Left renal cortex interstitium (tissue), 4 donors: ENCODE results near the gene DDIT4. TPM values are rescaled to one million over a fixed set of nuclear protein-coding genes. Genes with fewer than 3 reads are reported as not detected.
"Not testable (repeated sequence)": the region's sequence is repeated elsewhere in the genome, so short reads cannot be mapped to it uniquely, and the experiment has no call there.

Experiments used
- DNase-seq, 4 donors: peaks; one replicate each; pipeline ENCODE4 v3.0.0-alpha.2; 2013; ENCODE audit warnings: low read depth in 4 of 4, low spot score in 2 of 4, missing footprints in 1 of 4
- polyA plus RNA-seq, 4 donors: library from polyadenylated mRNA; unstranded; fragments of 120-200 nt; gene quantifications; one replicate each; pipeline ENCODE4 v1.2.1, GENCODE V29; 2013; ENCODE audit not compliant: insufficient read length in 4 of 4

The DDIT4 gene
- 10 to 100 TPM; 45.2 to 70.6 (median 64.9) TPM for polyA plus RNA-seq

GRCh38 chr10:72273410-72274212 lies at the start of gene DDIT4:
DDIT4 (plus strand) TSS chr10:72273924; CDS start chr10:72274217, 293 bp downstream.
- peak in 3 of 4 donors; percentile 93 to 98 (median 96) for DNase-seq

DNA sequence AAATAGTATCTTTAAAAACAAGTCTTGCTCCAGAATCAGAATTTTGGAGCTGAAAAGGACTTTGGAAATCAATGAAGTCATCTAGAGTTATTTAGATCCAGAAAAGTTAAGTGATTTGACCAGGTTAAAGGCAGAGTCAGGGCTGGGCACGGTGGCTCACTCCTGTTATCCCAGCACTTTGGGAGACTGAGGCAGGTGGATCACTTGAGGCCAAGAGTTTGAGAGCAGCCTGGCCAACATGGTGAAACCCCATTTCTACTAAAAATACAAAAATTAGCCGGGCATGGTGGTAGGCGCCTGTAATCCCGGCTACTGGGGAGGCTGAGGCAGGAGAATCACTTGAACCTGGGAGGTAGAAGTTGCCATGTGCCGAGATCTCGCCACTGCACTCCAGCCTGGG lies 49.5 kb upstream of the DDIT4 start:
- DNase-seq = not testable (repeated sequence)

GRCh38 chr10:72226418-72227027 lies 47.2 kb upstream of the DDIT4 start:
- DNase-seq = no peak

DNA sequence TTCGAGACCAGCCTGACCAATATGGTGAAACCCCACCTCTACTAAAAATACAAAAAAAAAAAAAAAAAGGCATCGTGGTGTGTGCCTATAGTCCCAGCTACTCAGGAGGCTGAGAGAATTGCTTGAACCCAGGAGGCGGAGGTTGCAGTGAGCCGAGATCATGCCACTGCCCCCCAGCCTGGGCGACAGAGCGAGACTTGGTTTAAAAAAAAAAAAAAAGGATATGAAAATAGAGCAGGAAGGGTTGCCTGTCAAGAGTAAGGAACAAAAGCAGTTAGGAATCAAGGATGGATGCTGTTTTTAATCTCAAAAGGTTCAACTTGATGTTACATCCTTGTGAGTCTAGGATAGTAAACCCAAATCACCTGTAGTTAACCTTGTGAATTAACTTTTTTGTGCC lies 45.9 kb upstream of the DDIT4 start:
- no peak for DNase-seq

DNA sequence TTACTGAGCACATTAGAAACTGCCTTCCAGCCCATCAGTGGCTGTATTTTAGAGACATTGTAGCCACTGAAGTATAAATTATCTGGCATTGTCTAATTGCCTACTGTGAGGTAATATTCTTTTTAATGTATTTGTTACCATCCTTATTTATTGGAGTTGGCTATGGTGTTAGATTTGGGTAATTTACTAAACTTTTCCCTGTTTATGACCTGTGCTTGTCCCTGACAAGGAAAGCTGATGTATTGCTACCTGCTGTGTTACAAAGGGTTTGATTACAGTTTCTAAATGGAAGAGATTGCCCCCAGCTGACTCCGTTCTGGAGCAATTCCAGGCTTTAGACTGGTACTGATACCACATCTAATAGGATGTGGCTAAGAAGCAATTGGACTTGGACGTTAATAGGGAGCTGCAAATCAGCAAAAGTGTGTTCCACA lies 45.4 kb upstream of the DDIT4 start:
- no peak for DNase-seq

GRCh38 chr10:72229261-72230251 lies 44.2 kb upstream of the DDIT4 start:
- no peak for DNase-seq

- DNase-seq = no peak
Measured at GRCh38 chr10:72233621-72234020, 40.1 kb upstream of the DDIT4 start.

GRCh38 chr10:72234560-72235095 lies 39.1 kb upstream of the DDIT4 start:
- no peak for DNase-seq

GRCh38 chr10:72235544-72236279 lies 38.0 kb upstream of the DDIT4 start:
- DNase-seq = no peak

DNA sequence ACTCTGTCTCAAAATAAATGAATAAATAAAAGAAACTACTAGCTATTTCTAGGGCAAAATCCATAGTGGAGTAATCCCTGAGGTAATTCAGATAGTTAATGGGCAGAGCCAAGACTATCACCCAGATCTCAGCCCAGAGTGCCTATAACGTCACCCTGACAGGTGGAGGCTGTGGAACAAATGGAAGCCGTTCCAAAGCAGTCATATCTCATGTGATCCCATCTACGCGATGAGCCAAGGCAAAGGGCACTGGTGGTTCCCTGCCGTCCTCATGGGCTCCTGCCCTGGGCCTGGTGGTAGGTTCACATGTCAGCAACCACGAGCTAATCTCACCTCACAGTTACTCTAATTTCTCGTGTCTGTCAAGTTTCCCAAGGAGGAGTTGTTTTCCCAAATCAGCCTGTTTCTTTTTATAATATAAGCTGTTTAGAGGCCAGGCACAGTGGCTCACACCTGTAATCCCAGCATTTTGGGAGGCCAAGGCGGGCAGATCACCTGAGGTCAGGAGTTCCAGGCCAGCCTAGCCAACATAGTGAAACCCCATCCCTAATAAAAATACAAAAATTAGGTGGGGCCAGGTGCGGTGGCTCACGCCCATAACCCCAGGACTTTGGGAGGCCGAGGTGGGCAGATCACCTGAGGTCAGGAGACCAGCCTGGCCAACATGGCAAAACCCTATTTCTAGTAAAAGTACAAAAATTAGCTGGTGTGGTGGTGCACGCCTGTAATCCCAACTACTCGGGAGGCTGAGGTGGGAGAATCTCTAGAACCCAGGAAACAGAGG lies 35.1 kb upstream of the DDIT4 start:
- no peak for DNase-seq

DNA sequence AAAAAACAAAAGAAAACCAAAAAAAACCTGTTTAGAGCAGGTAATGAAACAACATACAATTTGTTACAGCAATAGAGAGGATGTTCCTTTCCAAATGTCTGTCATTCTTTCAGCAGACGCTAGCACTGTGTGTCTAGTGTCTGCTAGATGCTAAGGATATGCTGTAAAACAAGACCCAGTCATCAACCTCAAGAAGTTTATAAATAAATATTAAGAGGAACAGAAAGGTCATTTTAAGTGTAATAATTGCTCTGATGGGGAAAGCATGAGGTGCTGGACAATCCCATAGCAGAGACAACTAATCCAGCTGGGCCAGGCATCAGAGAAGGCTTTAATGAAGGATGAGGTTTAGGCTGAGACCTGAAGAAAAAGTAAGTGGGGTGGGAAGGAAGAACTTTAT lies 34.3 kb upstream of the DDIT4 start:
- DNase-seq = no peak

- DNase-seq = no peak
Measured at GRCh38 chr10:72240371-72240770, 33.4 kb upstream of the DDIT4 start.

GRCh38 chr10:72241691-72242252 lies 32.0 kb upstream of the DDIT4 start:
- DNase-seq = no peak

- DNase-seq = no peak
Measured at GRCh38 chr10:72242675-72243074, 31.0 kb upstream of the DDIT4 start.

GRCh38 chr10:72243822-72244437 lies 29.8 kb upstream of the DDIT4 start:
- peak in 1 of 4 donors; percentile 61 for DNase-seq

- no peak for DNase-seq
Measured at GRCh38 chr10:72244573-72245038, 29.1 kb upstream of the DDIT4 start.

GRCh38 chr10:72245949-72246525 lies 27.7 kb upstream of the DDIT4 start:
- no peak for DNase-seq
